Adipose tissue (tissue), 3 donors: ENCODE data around the gene SYNDIG1. TPM values are rescaled to one million over a fixed set of nuclear protein-coding genes. Genes with fewer than 3 reads are reported as not detected.

Source experiments
- H3K27ac ChIP-seq: one replicate; pipeline ENCODE4 v1.5.1; 2013; ENCODE audit warnings: low read depth, low read length
- WGBS, 3 donors: extraction: QIAGEN DNeasy Blood & Tissue Kit; methylation state at CpG; one replicate each; pipeline ENCODE4 v1.1.7; 2013; 5-methylcytosine and 5-hydroxymethylcytosine counted together
- polyA plus RNA-seq, 3 donors: library from polyadenylated mRNA; stranded (reverse); fragments of 200-250 nt; gene quantifications; one replicate each; pipeline ENCODE4 v1.2.3, GENCODE V29; 2013
- donor health status: healthy with polysubstance abuse.
- donor health status: Bipolar disorder and iron deficiency.
- donor health status: healthy.

The SYNDIG1 gene
- polyA plus RNA-seq, 3 donors, result 0.07 to 0.10 TPM; not detected in 1

- 69 to 88% (median 79%) methylated on average over 2 of the region's 2 CpGs for WGBS, 3 donors
- no peak overlapping the region for H3K27ac ChIP-seq
These were observed 101.7 kb downstream of the SYNDIG1 start for GRCh38 chr20:24571159-24571558.

GRCh38 chr20:24572140-24572539 lies 102.7 kb downstream of the SYNDIG1 start:
- no peak overlapping the region for H3K27ac ChIP-seq
- 83 to 89% (median 85%) methylated on average over 7 of the region's 7 CpGs for WGBS, 3 donors

- 74 to 77% (median 76%) methylated on average over 5 of the region's 5 CpGs for WGBS, 3 donors
- H3K27ac ChIP-seq, result no peak overlapping the region
These were observed 103.4 kb downstream of the SYNDIG1 start for GRCh38 chr20:24572862-24573261.

GRCh38 chr20:24573557-24573956 lies 104.1 kb downstream of the SYNDIG1 start:
- whole genome bisulfite sequencing, 3 donors, result 85 to 91% (median 89%) methylated on average over 6 of the region's 6 CpGs
- H3K27ac ChIP-seq, result no peak overlapping the region

GRCh38 chr20:24574307-24574706 lies 104.9 kb downstream of the SYNDIG1 start:
- H3K27ac ChIP-seq, result no peak overlapping the region
- 85 to 87% (median 87%) methylated on average over 2 of the region's 2 CpGs for WGBS, 3 donors

- 75 to 79% (median 75%) methylated on average over 5 of the region's 5 CpGs for WGBS, 3 donors
- H3K27ac ChIP-seq, result no peak overlapping the region
These were observed 105.4 kb downstream of the SYNDIG1 start for GRCh38 chr20:24574797-24575196.

- WGBS, 3 donors, result 81 to 82% (median 82%) methylated on average over 4 of the region's 4 CpGs
These were observed 106.4 kb downstream of the SYNDIG1 start for GRCh38 chr20:24575811-24576210.

GRCh38 chr20:24576447-24576846 lies 107.0 kb downstream of the SYNDIG1 start:
- no peak overlapping the region for H3K27ac ChIP-seq
- WGBS, 3 donors, result 82 to 86% (median 82%) methylated on average over 11 of the region's 11 CpGs

More at GRCh38 chr20:24575811-24576210, 106.4 kb downstream of the SYNDIG1 start:
- no peak overlapping the region for H3K27ac ChIP-seq

- no peak overlapping the region for H3K27ac ChIP-seq
- 70 to 79% (median 78%) methylated on average over 10 of the region's 10 CpGs for WGBS, 3 donors
These were observed 108.0 kb downstream of the SYNDIG1 start for GRCh38 chr20:24577271-24577909.

- WGBS, 3 donors, result 74 to 81% (median 74%) methylated on average over 19 of the region's 19 CpGs
- no peak overlapping the region for H3K27ac ChIP-seq
These were observed 109.4 kb downstream of the SYNDIG1 start for GRCh38 chr20:24578567-24579415.

GRCh38 chr20:24579475-24579874 lies 110.0 kb downstream of the SYNDIG1 start:
- 75 to 88% (median 86%) methylated on average over 10 of the region's 10 CpGs for WGBS, 3 donors
- no peak overlapping the region for H3K27ac ChIP-seq

GRCh38 chr20:24580006-24580405 lies 110.6 kb downstream of the SYNDIG1 start:
- no peak overlapping the region for H3K27ac ChIP-seq
- 79 to 81% (median 79%) methylated on average over 8 of the region's 8 CpGs for WGBS, 3 donors

- H3K27ac ChIP-seq, result no peak overlapping the region
These were observed 111.4 kb downstream of the SYNDIG1 start for GRCh38 chr20:24580855-24581254.

GRCh38 chr20:24581443-24582170 lies 112.2 kb downstream of the SYNDIG1 start:
- WGBS, 3 donors, result 76 to 81% (median 78%) methylated on average over 13 of the region's 13 CpGs
- H3K27ac ChIP-seq, result no peak overlapping the region

More at GRCh38 chr20:24580855-24581254, 111.4 kb downstream of the SYNDIG1 start:
- WGBS, 3 donors, result 88 to 95% (median 90%) methylated on average over 10 of the region's 10 CpGs

- WGBS, 3 donors, result 67 to 80% (median 72%) methylated on average over 15 of the region's 15 CpGs
- no peak overlapping the region for H3K27ac ChIP-seq
These were observed 113.1 kb downstream of the SYNDIG1 start for GRCh38 chr20:24582373-24583168.

GRCh38 chr20:24583169-24583792 lies 113.9 kb downstream of the SYNDIG1 start:
- 82 to 90% (median 89%) methylated on average over 13 of the region's 13 CpGs for WGBS, 3 donors
- no peak overlapping the region for H3K27ac ChIP-seq

- 88 to 90% (median 89%) methylated on average over 9 of the region's 9 CpGs for WGBS, 3 donors
- H3K27ac ChIP-seq, result no peak overlapping the region
These were observed 114.6 kb downstream of the SYNDIG1 start for GRCh38 chr20:24584078-24584477.
